OCI-LY3 (cell line): ENCODE results near the gene ARHGEF4.

ENCODE experiments used
- H2AFZ ChIP-seq: fragments of 200-600, 300-600 bp; shearing (Covaris generic); 2 replicates; pipeline ENCODE4 v1.6.0; 2014; ENCODE audit warnings: antibody characterized with exemption, low read depth, low read length
- H3K27ac ChIP-seq: fragments of 200-600, 300-600 bp; sonication (generic); 2 replicates; pipeline ENCODE4 v1.5.1; 2014; ENCODE audit warnings: mild to moderate bottlenecking, low read length, moderate library complexity, mixed read lengths
- H3K27me3 ChIP-seq: fragments of 200-600, 300-600 bp; sonication (generic); 2 replicates; pipeline ENCODE4 v1.6.1; 2014; ENCODE audit warnings: low read depth, low read length, mixed read lengths
- H3K36me3 ChIP-seq: fragments of 200-600, 300-600 bp; sonication (generic); replicated peaks from 2 replicates; pipeline ENCODE3; 2014; ENCODE audit warnings: low read depth, low read length, mixed read lengths
- H3K4me1 ChIP-seq: fragments of 300-600, 200-600 bp; sonication (generic); 2 replicates; pipeline ENCODE4 v1.6.1; 2014; ENCODE audit warnings: low read length, mixed read lengths
- H3K4me2 ChIP-seq: fragments of 200-600, 300-600 bp; sonication (generic); 2 replicates; pipeline ENCODE4 v1.6.1; 2014; ENCODE audit warnings: low read length, mixed read lengths
- H3K4me3 ChIP-seq: fragments of 300-600, 200-600 bp; sonication (generic); 2 replicates; pipeline ENCODE4 v1.5.1; 2014; ENCODE audit warnings: antibody characterized with exemption, mild to moderate bottlenecking, low read length, moderate library complexity
- H3K79me2 ChIP-seq: fragments of 300-600, 200-600 bp; shearing (Covaris generic); 2 replicates; pipeline ENCODE4 v1.6.1; 2014; ENCODE audit warnings: mild to moderate bottlenecking, low read length, mixed read lengths
- H3K9ac ChIP-seq: fragments of 300-600, 200-600 bp; shearing (Covaris generic); 2 replicates; pipeline ENCODE4 v1.6.0; 2014; ENCODE audit warnings: mild to moderate bottlenecking, low read length, moderate library complexity
- H3K9me3 ChIP-seq: fragments of 200-600, 300-600 bp; shearing (Covaris generic); 2 replicates; pipeline ENCODE4 v1.6.1; 2014; ENCODE audit warnings: low read length, mixed read lengths; ENCODE audit not compliant: insufficient read depth
- H4K20me1 ChIP-seq: fragments of 200-600, 300-600 bp; sonication (generic); 2 replicates; pipeline ENCODE4 v1.6.1; 2016; ENCODE audit warnings: low read length, mixed read lengths; ENCODE audit not compliant: insufficient read depth
- CTCF ChIP-seq: fragments of 200-600, 300-600 bp; sonication (generic); IDR thresholded peaks from 2 replicates; pipeline ENCODE4 v1.5.1; 2014; ENCODE audit warnings: antibody characterized with exemption, low read length, low read depth
- EZH2phosphoT487 ChIP-seq: fragments of 200-600 bp; shearing (Covaris generic); IDR thresholded peaks from 2 replicates; pipeline ENCODE4 v1.6.1; 2018; ENCODE audit warnings: antibody characterized with exemption, mixed run types, low read depth

Gene ARHGEF4

DNA sequence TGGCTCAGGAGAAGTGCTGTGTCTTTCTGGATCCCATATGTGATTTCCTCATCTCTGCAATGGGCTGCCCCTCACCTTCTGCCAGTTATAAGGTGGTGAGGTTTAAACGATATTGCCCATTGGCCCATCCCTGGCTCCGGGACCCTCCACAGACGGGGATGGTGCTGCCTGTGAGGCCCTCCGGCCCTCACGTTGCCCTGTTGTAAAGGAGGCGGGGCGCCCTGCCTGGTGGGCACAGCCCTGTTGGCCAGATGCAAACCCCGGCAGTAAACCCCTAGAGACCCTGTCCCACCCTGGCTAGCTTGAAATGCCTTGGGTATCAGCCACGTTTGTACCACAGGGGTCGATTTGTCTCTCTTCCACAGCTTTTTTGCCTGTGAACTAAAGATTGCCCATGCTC, 7.4 kb downstream of the ARHGEF4 start:
- no peaks in the 10 kb centered on the region for H3K36me3 ChIP-seq
- no peaks in the 10 kb centered on the region for H4K20me1 ChIP-seq
- H3K4me2 ChIP-seq: no peak overlapping the region
- H3K27ac ChIP-seq: no peak overlapping the region
- H3K9ac ChIP-seq: no peak overlapping the region
- no peak overlapping the region for H3K4me3 ChIP-seq
- no peaks in the 10 kb centered on the region for H3K79me2 ChIP-seq
- TF ChIP-seq EZH2phosphoT487 (no peak), CTCF (no peak)
- no peaks in the 10 kb centered on the region for H3K9me3 ChIP-seq
- no peak overlapping the region for H2AFZ ChIP-seq
- no peaks in the 10 kb centered on the region for H3K4me1 ChIP-seq
- H3K27me3 ChIP-seq: no peaks in the 10 kb centered on the region

GRCh38 chr2:130845505-130846085, 8.9 kb downstream of the ARHGEF4 start:
- no peak overlapping the region for H3K9ac ChIP-seq
- no peak overlapping the region for H3K4me3 ChIP-seq
- H3K9me3 ChIP-seq: no peaks in the 10 kb centered on the region
- H3K4me1 ChIP-seq: no peaks in the 10 kb centered on the region
- no peaks in the 10 kb centered on the region for H3K79me2 ChIP-seq
- H3K27me3 ChIP-seq: no peaks in the 10 kb centered on the region
- no peaks in the 10 kb centered on the region for H3K36me3 ChIP-seq
- no peak overlapping the region for H2AFZ ChIP-seq
- no peak overlapping the region for H3K4me2 ChIP-seq
- TF ChIP-seq CTCF (no peak), EZH2phosphoT487 (no peak)
- no peaks in the 10 kb centered on the region for H4K20me1 ChIP-seq
- no peak overlapping the region for H3K27ac ChIP-seq

- H3K79me2 ChIP-seq: no peaks in the 10 kb centered on the region
- H3K27ac ChIP-seq: no peak overlapping the region
- H3K4me1 ChIP-seq: no peaks in the 10 kb centered on the region
- H4K20me1 ChIP-seq: no peaks in the 10 kb centered on the region
- no peaks in the 10 kb centered on the region for H3K9me3 ChIP-seq
- no peaks in the 10 kb centered on the region for H3K36me3 ChIP-seq
- H3K4me3 ChIP-seq: no peak overlapping the region
- no peak overlapping the region for H3K4me2 ChIP-seq
- TF ChIP-seq EZH2phosphoT487: no peak
- TF ChIP-seq CTCF: no peak
- no peaks in the 10 kb centered on the region for H3K27me3 ChIP-seq
- no peak overlapping the region for H2AFZ ChIP-seq
- H3K9ac ChIP-seq: no peak overlapping the region
Observed at GRCh38 chr2:130846233-130846632, 9.5 kb downstream of the ARHGEF4 start.

- no peaks in the 10 kb centered on the region for H3K9me3 ChIP-seq
- no peak overlapping the region for H3K27ac ChIP-seq
- no peaks in the 10 kb centered on the region for H3K79me2 ChIP-seq
- H2AFZ ChIP-seq: no peak overlapping the region
- H3K4me1 ChIP-seq: no peaks in the 10 kb centered on the region
- no peak for TF ChIP-seq EZH2phosphoT487
- TF ChIP-seq CTCF: no peak
- H3K4me3 ChIP-seq: no peak overlapping the region
- no peaks in the 10 kb centered on the region for H4K20me1 ChIP-seq
- H3K36me3 ChIP-seq: no peaks in the 10 kb centered on the region
- H3K4me2 ChIP-seq: no peak overlapping the region
- no peak overlapping the region for H3K9ac ChIP-seq
- H3K27me3 ChIP-seq: no peaks in the 10 kb centered on the region
Observed at GRCh38 chr2:130846686-130847375, 10.1 kb downstream of the ARHGEF4 start.
